Activated CD4-positive, CD25-positive, alpha-beta regulatory T cell treated with anti-CD3 and anti-CD28 coated beads, Interleukin-2, amount 50 U/mL, for 16 hours (primary cell): ENCODE data around the gene BMP2K.
"Not testable (repeated sequence)": the region's sequence is repeated elsewhere in the genome, so short reads cannot be mapped to it uniquely, and the experiment has no call there.

ENCODE experiments used
- DNase-seq: peaks from one replicate; pipeline ENCODE4 v3.0.0-alpha.2; 2020; ENCODE audit warnings: low read depth, low spot score

BMP2K gene

DNA sequence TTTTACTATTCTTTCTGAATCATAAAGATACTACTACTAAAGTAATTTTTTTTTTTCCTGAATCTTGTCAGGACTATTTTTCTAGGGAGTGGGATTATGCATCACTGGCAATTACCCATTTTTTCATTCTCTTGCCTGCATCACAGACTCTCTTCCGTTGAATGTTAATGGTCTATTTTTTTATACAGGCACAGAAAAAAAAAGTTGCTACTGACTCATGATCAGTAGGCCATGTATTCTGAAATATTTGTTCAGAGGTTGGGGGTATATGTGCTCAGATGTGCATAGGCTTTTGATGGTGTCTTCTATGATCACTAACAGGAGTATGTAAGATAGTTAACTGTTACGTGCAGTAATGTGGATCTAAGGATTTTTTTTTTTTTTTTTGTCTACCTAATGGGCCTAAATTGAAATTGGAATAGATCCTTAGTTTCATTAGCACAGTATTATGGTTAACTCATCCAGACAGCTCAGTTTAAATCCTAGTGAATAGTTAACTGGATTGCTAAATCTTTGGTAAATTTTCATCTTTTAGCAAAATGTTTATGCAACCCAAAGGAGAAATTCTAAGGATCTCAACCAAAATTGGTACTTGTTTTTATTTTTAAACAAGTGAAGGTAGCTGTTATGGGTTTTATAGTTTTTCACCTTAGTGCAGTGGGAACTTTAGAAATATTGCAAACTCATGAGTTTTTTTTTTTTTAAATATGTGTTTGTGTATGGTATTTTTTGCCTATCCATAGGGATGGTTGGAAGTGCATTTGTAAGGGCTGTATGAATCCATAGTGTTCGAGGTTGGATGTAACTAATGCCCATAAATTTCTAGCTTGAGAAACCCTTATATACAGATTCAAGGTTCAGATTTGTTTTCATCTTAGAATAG is 12.1 kb downstream of the BMP2K start:
- DNase-seq = no peak

DNA sequence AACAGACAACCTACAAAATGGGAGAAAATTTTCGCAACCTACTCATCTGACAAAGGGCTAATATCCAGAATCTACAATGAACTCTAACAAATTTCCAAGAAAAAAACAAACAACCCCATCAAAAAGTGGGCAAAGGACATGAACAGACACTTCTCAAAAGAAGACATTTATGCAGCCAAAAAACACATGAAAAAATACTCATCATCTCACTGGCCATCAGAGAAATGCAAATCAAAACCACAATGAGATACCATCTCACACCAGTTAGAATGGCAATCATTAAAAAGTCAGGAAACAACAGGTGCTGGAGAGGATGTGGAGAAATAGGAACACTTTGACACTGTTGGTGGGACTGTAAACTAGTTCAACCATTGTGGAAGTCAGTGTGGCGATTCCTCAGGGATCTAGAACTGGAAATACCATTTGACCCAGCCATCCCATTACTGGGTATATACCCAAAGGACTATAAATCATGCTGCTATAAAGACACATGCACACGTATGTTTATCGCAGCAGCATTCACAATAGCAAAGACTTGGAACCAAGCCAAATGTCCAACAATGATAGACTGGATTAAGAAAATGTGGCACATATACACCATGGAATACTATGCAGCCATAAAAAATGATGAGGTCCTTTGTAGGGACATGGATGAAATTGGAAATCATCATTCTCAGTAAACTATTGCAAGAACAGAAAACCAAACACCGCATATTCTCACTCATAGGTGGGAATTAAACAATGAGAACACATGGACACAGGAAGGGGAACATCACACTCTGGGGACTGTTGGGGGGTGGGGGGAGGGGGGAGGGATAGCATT is 19.7 kb downstream of the BMP2K start:
- DNase-seq = not testable (repeated sequence)

DNA sequence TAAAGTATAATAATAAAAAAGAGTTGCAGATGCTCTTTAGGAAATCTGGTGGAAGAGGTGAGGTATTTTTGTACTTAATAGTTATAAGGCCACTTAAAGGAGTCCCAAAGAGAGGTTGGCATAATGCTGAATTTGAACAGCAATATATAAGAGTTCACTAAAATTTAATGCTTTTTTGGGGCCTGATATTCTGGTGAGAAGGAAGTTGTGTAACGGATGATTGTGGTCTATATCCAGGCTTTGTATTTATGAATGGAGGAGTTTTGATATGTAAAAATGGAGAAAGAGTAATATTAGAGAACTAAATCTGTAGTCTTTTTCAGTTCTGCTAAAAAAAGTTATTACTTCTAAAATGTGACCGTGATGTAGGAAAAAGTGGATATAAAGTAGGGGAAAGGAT is 20.4 kb downstream of the BMP2K start:
- no peak for DNase-seq

DNA sequence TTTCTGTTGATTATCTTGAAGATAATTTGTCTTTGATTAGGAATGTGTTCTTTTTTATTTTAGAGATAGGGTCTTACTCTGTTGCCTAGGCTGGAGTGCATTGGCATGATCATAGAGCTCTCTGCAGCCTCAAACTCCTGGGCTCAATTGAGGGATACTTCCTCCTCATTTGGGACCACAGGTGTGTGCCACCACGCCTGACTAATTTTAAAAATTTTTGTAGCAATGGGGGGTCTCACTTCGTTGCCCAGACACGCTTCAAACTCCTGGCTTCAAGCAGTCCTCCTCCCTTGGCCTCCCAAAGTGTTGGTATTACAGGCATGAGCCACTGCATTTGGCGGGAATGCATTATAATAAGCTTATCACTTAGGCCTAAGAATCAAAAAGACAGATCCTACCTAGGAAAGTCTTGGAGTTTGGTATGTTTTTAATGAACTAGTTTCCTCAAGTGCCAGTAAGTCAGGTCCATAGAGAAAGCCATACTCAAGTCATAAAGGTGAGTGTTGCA is 21.7 kb downstream of the BMP2K start:
- DNase-seq = no peak

DNA sequence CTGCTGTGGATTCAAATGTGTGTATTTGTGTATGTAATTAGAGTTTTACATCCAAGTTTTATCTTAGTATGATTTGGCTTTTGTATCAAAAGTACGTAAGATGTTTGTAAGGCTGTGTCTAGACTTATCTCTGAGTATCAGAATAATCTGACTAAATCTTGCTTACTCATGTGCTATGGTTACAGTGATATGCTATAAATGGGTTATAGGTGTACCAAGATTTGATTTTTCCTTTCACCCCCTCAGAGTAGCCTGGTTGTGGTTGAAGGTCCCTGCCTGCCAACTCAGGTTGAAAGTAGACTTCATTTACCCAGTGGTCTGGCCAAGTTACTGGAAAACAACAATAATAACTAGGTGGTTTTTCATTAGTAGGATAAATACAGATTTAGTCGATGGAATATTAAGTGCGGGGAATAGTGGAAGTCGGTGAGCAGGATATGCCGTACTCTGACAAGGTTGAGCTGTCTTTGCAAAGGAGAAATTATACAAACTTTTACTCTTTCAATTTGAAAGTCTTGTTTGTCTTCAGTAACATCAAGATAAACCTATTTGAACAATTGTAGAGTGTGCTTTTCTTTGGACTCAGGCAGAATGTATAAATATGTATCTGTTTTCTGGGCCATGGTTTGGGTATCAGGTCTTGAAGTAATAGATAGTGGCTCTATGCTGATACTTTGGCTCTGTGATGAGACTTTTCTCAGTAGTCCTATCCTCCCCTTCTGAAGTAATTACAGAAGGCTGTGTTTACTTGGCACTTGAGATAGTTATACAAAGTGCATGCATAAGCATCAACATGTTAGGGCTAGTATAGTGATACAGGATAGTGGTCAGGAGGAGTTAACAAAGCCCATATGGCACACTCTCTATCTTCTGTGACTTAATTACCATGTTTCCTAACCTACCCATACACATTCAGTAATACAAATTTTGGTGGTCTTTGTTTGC is 23.7 kb downstream of the BMP2K start:
- DNase-seq = no peak

DNA sequence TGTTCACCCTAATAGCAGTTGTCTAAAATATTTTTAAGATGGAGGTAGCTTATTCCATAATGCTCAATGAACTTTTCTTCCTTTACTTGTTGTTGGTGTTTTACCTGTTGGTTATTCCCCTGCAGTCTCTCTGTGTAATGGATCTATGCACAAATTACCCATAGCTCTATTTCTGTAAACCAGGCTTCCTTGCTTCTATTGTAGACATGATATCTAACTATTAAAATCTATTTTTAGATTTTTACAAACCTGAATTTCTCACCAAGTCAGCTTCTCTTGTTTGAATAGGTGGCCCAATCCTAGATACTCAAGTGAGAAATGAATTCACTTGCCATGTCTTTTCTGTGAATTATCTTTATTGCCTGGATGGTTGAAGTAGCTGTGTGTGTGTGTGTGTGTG is 24.8 kb downstream of the BMP2K start:
- DNase-seq = no peak

DNA sequence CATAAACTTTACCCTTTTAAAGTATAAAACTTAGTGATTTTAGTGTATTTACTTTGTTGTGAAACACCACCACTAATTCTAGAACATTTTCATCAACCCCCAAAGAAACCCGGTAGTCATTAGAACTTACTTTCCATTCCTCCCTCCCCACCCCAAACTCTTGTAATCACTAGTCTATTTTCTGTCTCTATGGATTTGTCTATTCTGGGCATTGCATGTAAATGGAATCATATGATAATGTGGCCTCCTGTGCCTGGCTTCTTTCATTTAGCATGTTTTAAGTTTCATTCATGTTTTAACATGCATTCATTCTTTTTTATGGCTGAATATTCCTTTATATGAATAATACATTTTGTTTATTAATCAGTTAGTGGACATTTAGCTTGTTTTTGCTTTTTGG is 27.8 kb downstream of the BMP2K start:
- DNase-seq = no peak

DNA sequence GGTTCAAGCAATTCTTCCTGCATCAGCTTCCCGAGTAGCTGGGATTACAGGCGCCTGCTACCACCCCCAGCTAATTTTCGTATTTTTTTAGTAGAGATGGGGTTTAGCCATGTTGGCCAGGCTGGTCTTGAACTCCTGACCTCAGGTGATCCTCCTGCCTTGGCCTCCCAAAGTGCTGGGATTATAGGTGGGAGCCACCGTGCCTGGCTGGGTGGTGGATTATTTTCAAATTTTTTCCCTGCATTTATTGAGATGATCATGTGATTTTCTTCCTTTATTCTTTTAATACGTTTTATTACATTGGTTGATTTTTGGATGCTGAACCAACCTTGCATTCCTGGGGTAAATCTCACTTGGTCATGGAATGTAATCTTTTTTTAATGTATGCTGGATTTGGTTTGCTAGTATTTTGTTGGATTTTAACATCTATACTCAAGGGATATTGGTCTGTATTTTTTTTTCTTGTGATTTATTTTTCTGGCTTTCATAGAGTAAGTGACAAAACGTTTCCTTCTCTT is 30.9 kb downstream of the BMP2K start:
- no peak for DNase-seq

DNA sequence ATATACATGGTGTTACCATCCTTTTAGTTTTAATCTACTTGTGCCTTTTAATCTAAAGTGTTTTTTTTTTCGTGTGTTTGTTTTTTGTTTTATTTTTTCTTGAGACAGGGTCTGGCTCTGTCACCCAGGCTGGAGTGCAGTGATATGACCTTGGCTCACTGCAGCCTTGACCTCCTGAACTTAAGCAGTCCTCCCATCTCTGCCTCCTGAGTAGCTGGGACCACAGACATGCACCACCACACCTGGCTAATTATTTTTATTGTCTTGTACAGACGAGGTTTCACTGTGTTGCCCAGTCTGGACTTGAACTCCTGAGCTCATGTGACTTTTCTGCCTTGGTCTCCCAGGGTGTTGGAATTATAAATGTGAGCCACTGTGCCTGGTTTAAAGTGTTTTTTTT is 33.1 kb downstream of the BMP2K start:
- DNase-seq = no peak

DNA sequence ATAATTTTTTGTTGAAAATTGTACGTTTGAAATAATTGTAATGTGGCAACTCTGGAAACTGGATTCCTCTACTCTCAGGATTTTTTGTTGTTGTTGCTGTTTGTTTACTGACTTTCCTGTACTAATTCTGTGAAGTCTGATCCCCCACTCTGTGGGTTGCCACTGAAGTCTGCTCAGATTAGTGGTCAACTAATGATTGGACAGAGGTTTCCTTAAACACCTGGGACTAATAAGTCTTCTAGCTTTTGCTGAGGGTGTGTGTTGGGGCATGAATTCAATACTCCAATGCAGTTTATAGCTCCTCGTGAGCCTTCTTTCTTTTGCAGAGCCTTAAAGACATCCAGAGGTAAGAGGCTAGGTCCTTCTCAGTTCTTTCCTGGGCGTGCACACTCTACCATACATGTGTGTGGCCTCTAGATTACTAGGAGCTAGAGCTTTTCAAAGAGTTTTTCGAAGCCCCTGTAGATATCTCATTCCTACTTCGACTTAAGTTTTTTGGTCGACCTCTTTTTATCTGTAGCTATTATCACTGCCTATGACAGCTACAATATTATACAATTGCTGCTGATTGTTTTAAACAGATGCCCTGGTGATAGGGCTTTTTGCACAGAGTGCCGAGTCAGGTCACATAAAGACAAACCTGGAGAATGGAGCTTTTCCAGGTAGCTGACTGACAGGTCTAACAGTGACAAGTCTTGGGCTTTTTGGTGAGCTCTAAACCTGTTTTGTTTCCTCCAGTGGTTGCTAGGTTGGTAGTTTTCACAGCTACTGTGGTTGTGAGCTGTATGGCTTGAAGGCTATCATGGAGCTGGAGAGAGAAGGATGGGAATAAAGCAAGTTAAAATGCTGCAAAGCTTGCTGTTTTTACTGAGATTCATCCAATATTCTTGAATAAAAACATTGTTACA is 34.0 kb downstream of the BMP2K start:
- no peak for DNase-seq

DNA sequence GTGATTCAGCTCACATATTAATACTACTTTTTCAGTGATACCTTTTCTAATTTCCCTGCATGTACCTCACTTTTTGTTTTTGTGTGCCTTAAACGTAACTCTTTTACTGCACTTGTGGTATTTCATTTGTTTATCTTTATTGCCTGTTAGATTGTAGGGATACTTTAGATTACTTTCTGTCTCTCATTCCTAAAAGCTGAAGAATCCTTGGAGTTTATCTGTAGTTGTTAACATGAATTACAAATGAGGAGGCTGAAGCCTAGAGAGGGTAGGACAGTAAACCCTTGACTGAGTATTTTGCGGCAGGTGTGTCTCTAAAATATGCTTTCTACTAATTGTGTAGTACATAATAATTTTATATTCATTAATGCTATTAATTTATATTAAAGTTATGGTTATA is 34.9 kb downstream of the BMP2K start:
- DNase-seq = no peak

DNA sequence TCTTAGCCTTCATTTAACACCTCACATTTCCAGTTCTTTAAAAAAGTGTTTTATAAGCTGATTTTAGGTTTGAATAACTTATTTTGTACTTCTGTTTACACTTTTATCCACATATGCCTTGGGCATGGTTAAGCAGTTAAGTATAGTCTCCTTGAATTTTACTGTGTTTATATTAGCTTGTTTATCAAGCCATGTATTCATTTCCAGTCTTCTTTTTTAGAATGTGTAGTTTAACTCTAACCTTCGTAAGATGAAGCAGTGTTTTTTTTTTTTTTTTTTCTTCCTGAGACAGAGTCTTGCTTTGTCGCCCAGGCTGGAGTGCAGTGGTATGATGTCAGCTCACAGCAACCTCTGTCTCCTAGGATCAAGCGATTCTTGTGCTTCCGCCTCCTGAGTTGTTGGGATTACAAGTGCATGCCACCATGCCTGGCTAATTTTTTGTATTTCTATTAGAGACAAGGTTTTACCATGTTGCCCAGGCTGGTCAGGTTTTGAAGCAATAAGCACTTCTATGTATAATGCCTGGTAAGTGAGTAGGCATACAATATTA is 42.5 kb downstream of the BMP2K start:
- no peak for DNase-seq

DNA sequence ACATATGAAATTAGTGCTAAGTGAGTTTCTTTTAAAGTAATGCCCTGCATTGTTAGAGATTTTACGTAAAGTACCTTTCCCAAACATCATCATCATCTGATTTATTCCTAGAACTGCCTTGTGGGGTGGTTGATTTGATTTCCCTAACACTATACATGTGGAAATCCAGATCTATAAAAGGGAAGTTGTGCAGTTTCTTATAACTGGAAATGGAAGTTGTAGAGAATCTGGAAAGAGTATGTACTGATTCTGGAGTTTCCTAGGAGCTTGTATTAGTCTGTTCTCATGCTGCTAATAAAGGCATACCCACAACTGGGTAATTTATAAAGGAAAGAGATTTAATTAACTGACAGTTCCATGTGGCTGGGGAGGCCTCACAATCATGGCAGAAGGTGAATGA is 47.9 kb downstream of the BMP2K start:
- DNase-seq = no peak

DNA sequence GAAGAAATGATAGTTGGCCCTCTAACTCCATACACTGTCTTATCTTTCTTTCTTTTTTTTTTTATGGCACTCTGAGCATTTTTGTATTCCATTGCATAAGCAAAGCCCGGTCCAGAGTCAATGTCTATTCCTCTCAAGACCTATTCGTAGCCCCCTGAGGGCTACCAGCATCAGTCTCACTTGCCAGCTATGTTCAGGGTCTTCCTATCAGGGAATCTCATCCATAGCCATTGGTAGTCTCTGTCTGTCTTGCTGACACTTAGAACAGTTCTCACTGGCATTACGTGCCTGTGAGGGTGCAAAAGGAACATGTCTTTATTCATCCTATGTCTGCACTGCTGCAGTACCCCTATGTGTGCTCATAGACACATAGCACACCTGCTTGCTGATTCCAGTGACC is 51.0 kb downstream of the BMP2K start:
- DNase-seq = no peak

DNA sequence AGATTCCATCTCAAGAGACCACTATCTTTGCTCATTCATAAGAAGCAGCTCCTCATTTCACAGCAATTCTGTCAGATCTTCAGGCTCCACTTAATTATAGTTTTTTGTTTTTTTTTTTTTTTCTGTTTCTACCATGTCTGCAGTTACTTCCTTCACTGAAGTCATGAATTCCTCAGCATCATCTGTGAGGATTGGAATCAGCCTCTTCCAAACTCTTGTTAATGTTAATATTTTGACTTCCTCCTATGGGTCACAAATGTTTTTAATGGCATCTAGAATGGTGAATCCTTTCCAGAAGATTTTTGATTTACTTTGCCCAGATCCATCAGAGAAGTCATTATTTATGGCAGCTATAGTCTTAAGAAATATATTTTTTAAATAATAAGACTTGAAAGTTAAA is 53.1 kb downstream of the BMP2K start:
- no peak for DNase-seq

DNA sequence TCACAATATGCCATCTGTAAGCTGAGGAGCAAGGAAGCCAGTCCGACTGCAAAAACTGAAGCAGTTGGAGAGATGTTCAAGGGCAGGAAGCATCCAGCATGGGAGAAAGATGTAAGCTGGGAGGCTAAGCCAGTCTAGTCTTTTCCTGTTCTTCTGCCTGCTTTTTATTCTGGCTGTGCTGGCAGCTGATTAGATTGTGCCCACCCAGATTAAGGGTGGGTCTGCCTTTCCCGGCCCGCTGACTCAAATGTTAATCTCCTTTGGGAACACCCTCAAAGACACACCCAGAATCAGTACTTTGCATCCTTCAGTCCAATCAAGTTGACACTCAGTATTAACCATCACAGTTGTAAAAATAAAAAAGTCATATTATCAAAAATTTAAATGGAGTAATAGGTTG is 63.5 kb downstream of the BMP2K start:
- not testable (repeated sequence) for DNase-seq

DNA sequence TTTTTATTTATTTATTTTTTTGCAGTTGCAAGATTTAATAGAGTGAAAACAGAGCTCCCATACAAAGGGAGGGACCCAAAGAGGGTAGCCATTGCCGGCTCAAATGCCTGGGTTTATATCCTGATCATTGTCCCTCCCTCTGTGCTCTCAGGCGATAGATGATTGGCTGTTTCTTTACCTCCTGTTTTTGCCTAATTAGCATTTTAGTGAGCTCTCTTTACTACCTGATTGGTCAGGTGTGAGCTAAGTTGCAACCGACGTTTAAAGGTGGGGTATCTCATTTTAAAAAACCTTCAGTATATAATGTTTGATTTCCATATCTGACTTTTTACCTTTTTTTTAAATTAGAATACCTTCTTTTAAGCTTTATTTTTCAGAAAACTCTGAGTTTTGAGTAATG is 64.1 kb downstream of the BMP2K start:
- DNase-seq = not testable (repeated sequence)

DNA sequence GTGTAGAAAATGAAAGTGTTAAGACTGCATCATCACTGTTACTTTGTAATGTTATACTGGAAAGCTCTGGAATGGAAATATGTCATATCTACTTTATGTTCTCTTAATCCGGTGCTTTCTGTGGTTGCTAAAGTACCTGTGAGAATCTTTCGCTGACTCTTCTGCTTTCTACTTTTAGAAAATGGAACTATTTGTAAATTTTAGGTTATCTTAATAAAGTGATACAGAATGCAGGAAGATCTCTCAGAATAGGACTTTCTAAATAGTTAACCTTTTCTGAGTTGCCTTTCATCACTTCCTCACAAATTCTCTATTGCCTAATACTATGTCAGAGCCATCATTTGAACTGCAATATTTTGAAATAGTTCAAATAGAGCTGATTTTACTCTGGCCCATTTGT is 69.3 kb downstream of the BMP2K start:
- no peak for DNase-seq

DNA sequence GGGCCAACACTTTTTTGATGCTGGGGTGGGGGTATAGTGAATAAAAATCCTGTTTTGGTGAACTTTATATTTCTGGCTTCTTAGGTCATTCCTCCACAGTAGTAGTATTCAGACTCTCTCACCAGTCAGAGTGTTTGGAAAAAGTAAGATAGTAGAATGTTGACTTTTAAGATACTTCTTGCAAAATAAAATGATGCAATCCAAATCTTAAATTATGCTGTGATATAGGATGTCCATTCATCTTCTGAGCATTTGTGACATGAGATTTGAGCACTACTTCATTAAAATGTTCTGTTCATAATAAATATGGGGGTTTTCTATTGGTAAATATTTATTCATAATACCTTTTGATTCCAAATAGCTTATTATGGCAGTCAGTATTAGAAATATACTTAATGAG is 70.1 kb downstream of the BMP2K start:
- no peak for DNase-seq

DNA sequence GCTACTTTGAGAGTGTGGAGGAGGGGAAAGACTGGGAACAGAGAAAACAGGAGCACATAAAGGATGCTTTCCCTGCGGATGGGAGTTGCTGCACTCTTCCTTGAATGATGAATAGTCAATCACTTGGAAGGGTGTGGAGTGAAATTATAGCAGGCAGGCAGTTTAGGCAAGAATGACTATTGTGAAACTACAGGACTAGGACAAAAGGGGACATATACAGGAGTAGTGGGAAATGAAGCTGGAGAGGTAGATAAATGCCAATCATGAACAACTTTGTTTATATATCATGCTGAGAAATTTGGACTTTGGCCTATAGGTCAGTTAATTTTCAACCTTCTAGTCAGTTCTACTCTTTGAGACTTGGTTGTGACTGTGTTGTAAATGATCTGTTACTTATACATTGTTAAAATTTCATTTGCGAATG is 86.2 kb downstream of the BMP2K start:
- no peak for DNase-seq
